Progenitor cell of endocrine pancreas (in vitro differentiated cells): Measurements from ENCODE around the gene DPEP3. TPM values are rescaled to one million over a fixed set of nuclear protein-coding genes. Genes with fewer than 3 reads are reported as not detected.

ENCODE experiments used
- DNase-seq: peaks from one replicate; pipeline ENCODE4 v3.0.0; 2021; ENCODE audit warnings: low spot score; ENCODE audit not compliant: unreplicated experiment
- H3K27ac Mint-ChIP-seq: 2 replicates; pipeline ENCODE4 v1.8.0; 2021; ENCODE audit warnings: mild to moderate bottlenecking, moderate library complexity, mixed read lengths
- H3K27me3 Mint-ChIP-seq: 2 replicates; pipeline ENCODE4 v1.8.0; 2021; ENCODE audit warnings: mixed read lengths
- H3K36me3 Mint-ChIP-seq: 2 replicates; pipeline ENCODE4 v1.8.0; 2022; ENCODE audit warnings: mixed read lengths; ENCODE audit not compliant: insufficient read depth
- H3K4me1 Mint-ChIP-seq: 2 replicates; pipeline ENCODE4 v1.8.0; 2021; ENCODE audit warnings: low read depth, mixed read lengths
- H3K4me3 Mint-ChIP-seq: 2 replicates; pipeline ENCODE4 v1.8.0; 2021; ENCODE audit warnings: low read depth, mild to moderate bottlenecking, moderate library complexity, mixed read lengths
- H3K9me3 Mint-ChIP-seq: 2 replicates; pipeline ENCODE4 v1.8.0; 2021; ENCODE audit warnings: low read depth, mixed read lengths
- total RNA-seq: library from RNA; stranded (reverse); gene quantifications from 2 replicates; pipeline ENCODE4 v1.2.1, GENCODE V29; 2021
- TF ChIP-seq, protein P1 (sequence below): fragments of 200-600 bp; sonication (generic); IDR thresholded peaks from one replicate; pipeline ENCODE4 v1.5.0; 2021; ENCODE audit warnings: antibody characterized with exemption, mild to moderate bottlenecking; ENCODE audit not compliant: unreplicated experiment

DPEP3 gene
- total RNA-seq, 1 donor from 2014 or later: not detected

DNA sequence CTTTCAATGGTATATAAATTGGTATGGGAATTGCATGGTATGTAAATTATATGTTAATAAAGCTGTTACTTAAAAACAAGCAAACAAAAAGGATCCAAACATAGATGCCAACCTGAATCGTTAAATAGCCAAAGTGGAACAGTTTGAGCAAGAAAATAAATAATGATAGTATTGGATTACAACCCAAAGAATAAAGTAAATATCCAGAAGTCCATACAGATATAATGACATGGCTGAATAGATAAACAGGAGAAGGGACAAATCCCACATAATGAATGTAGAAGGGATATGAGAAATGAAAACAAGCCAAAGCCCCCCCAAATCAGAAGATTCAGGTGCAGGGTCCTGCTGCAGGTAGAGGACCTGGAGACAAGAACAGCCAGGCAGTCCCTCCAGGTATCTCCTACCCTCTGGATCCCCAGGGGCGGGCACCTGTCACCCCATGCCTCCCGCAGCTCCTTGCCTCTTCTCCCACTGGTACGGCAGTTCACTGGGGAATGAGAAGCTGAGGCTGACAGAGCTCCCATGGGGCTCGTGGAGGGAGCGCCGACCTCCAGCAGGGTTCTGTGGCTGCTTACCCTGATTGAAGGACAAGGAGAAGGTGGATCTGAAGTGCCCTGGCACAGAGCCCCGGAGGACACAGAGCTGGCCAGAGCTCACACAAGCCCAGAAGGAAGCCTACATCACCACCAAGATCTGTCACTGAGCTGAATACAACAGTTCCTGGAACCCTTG, 26.5 kb downstream of the DPEP3 start:
- Mint-ChIP-seq H3K4me1 (no peaks in the 10 kb centered on the region), H3K36me3 (peaks cover 10% of the 10 kb centered on the region), H3K9me3 (no peaks in the 10 kb centered on the region), H3K27me3 (no peaks in the 10 kb centered on the region), H3K4me3 (no peak overlapping the region), H3K27ac (no peak overlapping the region)
- TF ChIP-seq, protein P1, sequence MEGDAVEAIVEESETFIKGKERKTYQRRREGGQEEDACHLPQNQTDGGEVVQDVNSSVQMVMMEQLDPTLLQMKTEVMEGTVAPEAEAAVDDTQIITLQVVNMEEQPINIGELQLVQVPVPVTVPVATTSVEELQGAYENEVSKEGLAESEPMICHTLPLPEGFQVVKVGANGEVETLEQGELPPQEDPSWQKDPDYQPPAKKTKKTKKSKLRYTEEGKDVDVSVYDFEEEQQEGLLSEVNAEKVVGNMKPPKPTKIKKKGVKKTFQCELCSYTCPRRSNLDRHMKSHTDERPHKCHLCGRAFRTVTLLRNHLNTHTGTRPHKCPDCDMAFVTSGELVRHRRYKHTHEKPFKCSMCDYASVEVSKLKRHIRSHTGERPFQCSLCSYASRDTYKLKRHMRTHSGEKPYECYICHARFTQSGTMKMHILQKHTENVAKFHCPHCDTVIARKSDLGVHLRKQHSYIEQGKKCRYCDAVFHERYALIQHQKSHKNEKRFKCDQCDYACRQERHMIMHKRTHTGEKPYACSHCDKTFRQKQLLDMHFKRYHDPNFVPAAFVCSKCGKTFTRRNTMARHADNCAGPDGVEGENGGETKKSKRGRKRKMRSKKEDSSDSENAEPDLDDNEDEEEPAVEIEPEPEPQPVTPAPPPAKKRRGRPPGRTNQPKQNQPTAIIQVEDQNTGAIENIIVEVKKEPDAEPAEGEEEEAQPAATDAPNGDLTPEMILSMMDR: no peak
- no peak for DNase-seq

DNA sequence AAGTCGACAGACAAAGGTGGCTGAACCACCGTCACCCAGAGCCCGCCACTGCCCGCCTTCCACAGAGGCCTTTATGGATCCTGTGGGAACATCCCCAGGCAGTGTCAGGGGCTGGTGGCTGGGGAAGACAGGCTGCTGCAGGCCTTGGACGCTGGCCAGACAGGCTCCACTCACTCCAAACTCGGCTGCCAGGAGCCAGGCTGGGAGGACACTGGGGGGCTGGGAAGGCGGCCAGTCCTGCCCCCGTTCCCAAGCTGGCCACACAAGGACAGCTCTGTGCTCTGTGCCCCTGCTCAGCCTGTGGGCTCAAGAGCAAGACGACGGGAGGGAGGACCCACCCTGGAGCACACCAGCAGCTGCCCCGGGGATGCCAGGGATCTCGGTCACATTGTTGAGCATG, 28.8 kb downstream of the DPEP3 start:
- TF ChIP-seq, protein P1: no peak
- H3K27me3 Mint-ChIP-seq: no peaks in the 10 kb centered on the region
- peaks cover 8% of the 10 kb centered on the region for H3K36me3 Mint-ChIP-seq
- no peak overlapping the region for H3K27ac Mint-ChIP-seq
- no peaks in the 10 kb centered on the region for H3K9me3 Mint-ChIP-seq
- no peak for DNase-seq
- no peak overlapping the region for H3K4me3 Mint-ChIP-seq
- no peaks in the 10 kb centered on the region for H3K4me1 Mint-ChIP-seq

DNA sequence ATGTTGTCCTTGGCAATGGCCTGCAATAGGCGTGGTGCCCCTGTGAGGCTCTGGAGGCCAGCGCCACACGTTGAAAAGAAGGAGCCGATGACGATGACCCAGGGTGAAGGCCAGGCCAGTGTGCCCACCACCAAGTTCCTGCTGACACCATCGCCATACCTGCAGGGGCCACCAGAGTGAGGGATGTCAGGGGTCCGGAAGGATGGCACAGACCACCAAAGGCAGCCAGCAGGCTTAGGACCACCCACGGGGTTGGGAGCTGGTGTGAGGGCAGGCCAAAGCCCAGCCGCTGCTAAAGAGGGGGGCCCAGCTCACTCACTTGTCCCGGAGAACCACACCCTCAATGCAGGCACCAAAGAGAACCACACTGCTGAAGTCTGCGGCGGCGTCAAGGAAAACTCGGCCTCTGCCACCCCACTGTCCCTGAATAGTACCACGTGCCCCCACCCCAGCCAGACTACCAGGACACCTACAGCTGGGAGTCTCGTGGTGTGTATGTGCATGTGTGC, 29.9 kb downstream of the DPEP3 start:
- TF ChIP-seq, protein P1: no peak
- Mint-ChIP-seq H3K36me3 (peaks cover 8% of the 10 kb centered on the region), H3K27ac (no peak overlapping the region), H3K4me3 (no peak overlapping the region), H3K27me3 (no peaks in the 10 kb centered on the region), H3K4me1 (no peaks in the 10 kb centered on the region), H3K9me3 (no peaks in the 10 kb centered on the region)
- no peak for DNase-seq

DNA sequence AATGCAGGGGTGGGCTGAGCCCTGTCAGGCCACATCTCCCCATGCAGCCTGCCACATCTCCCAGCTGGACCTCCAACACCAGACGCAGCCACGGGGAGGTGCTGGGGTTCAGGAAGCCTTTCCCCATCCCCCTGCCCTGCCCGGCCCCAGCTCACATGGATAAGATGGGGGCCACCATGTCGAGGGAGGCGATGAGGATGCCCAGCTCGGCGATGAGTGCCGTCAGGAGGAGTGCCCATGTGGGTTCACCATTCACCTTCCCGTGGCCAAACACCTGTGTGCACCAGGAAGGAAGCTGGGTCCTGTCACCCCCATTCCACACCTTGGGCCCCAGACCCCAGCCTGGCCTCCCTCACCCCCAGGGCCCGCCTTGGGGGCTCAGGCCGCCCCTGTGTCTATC, 30.7 kb downstream of the DPEP3 start:
- TF ChIP-seq, protein P1: no peak
- Mint-ChIP-seq H3K4me3 (no peak overlapping the region), H3K4me1 (no peaks in the 10 kb centered on the region), H3K27me3 (no peaks in the 10 kb centered on the region), H3K27ac (no peak overlapping the region), H3K36me3 (peaks cover 8% of the 10 kb centered on the region), H3K9me3 (no peaks in the 10 kb centered on the region)
- no peak for DNase-seq

DNA sequence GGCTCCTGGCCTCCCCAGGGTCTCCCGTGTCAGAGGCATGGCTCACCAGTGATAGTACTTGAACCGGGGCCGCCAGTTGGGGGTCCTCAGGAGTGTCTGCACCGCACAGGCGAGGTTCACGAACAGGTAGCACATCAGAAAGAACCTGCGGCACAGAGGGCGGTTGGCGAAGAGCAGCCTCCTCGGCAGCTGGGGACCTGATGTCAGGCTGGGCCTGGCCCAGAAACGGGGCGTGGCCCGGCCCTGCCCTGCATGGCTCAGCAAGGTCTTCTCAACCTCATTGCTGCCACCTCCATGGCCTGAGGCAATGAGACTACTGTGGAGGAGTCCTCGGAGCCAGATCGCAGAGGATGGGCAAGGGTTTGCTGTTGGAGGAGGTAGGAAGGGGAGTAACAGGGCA, 32.3 kb downstream of the DPEP3 start:
- Mint-ChIP-seq H3K27ac (peak overlapping the region; percentile 36), H3K9me3 (no peaks in the 10 kb centered on the region), H3K36me3 (peaks cover 8% of the 10 kb centered on the region), H3K27me3 (no peaks in the 10 kb centered on the region), H3K4me3 (no peak overlapping the region), H3K4me1 (peaks cover 4% of the 10 kb centered on the region)
- no peak for DNase-seq
- TF ChIP-seq, protein P1: no peak
